Osteoblast (primary cell): ENCODE measurements around the gene VSIG10. TPM values are rescaled to one million over a fixed set of nuclear protein-coding genes. Genes with fewer than 3 reads are reported as not detected.

ENCODE experiments used
- DNase-seq: peaks from one replicate; pipeline ENCODE4 v3.0.0; 2011; ENCODE audit warnings: low spot score, mixed read lengths; ENCODE audit not compliant: insufficient read length; ENCODE audit errors: missing footprints
- H2AFZ ChIP-seq: 2 replicates; pipeline ENCODE4 v1.6.0; 2011; ENCODE audit warnings: mild to moderate bottlenecking, low read length
- H3K27ac ChIP-seq: 2 replicates; pipeline ENCODE4 v1.5.1; 2011; ENCODE audit warnings: mild to moderate bottlenecking, low read depth, low read length, moderate library complexity
- H3K27me3 ChIP-seq: 2 replicates; pipeline ENCODE4 v1.6.0; 2012; ENCODE audit warnings: mild to moderate bottlenecking, control low read depth, inconsistent platforms, low read length, moderate library complexity; ENCODE audit not compliant: insufficient read depth
- H3K36me3 ChIP-seq: 2 replicates; pipeline ENCODE4 v1.5.1; 2011; ENCODE audit warnings: mild to moderate bottlenecking, low read length, control low read depth, moderate library complexity; ENCODE audit not compliant: insufficient read depth
- H3K4me1 ChIP-seq: 2 replicates; pipeline ENCODE4 v1.5.1; 2011; ENCODE audit warnings: mild to moderate bottlenecking, low read length, control low read depth, moderate library complexity; ENCODE audit not compliant: insufficient read depth
- H3K4me2 ChIP-seq: 2 replicates; pipeline ENCODE4 v1.6.0; 2011; ENCODE audit warnings: mild to moderate bottlenecking, low read length; ENCODE audit not compliant: insufficient read depth
- H3K4me3 ChIP-seq: fragments of 200-600 bp; sonication (generic); 3 replicates; pipeline ENCODE4 v1.5.1; 2012; ENCODE audit warnings: mild to moderate bottlenecking, low read length, inconsistent platforms; ENCODE audit not compliant: insufficient read depth
- H3K79me2 ChIP-seq: 2 replicates; pipeline ENCODE4 v1.6.0; 2012; ENCODE audit warnings: mild to moderate bottlenecking, low read length, control low read depth, inconsistent platforms; ENCODE audit not compliant: insufficient read depth
- H3K9me3 ChIP-seq: 2 replicates; pipeline ENCODE4 v1.5.1; 2011; ENCODE audit warnings: low read depth, low read length, control low read depth
- H4K20me1 ChIP-seq: 2 replicates; pipeline ENCODE4 v1.6.0; 2012; ENCODE audit warnings: mild to moderate bottlenecking, low read length, control low read depth; ENCODE audit not compliant: insufficient read depth
- total RNA-seq: library from RNA; depleted of rRNA; stranded (reverse); fragments of >200 nt; gene quantifications from 2 replicates; pipeline ENCODE4 v1.2.3, GENCODE V29; 2012
- TF ChIP-seq, protein P1 (sequence below): IDR thresholded peaks from 2 replicates; pipeline ENCODE4 v1.5.1; 2011; ENCODE audit warnings: mild to moderate bottlenecking, low read depth, low read length, moderate library complexity; ENCODE audit errors: extremely low read depth

The VSIG10 gene
- total RNA-seq, 1 donor: 30.4 TPM

DNA sequence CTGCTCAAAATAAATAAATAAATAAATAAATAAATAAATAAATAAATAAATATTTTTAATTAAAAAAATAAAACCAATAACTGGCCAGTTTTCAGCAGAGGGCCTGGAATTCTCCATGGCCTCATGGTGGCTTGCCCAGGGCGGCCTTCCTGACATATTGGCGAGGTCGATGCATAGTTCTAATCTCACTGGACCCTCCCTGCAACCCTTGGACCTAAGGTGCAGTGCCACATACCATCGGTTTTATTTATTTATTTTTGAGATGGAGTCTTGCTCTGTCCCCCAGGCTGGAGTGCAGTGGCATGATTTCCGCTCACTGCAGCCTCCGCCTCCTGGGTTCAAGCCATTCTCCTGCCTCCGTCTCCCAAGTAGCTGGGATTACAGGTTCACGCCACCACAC lies 3.9 kb upstream of the VSIG10 start:
- no peak for DNase-seq
- Histone ChIP-seq H4K20me1 (no peaks in the 10 kb centered on the region), H2AFZ (no peak overlapping the region), H3K4me3 (no peak overlapping the region), H3K36me3 (no peaks in the 10 kb centered on the region), H3K4me2 (no peak overlapping the region), H3K4me1 (peaks cover 6% of the 10 kb centered on the region), H3K27ac (no peak overlapping the region), H3K27me3 (no peaks in the 10 kb centered on the region), H3K79me2 (no peaks in the 10 kb centered on the region), H3K9me3 (no peaks in the 10 kb centered on the region)
- TF ChIP-seq, protein P1, sequence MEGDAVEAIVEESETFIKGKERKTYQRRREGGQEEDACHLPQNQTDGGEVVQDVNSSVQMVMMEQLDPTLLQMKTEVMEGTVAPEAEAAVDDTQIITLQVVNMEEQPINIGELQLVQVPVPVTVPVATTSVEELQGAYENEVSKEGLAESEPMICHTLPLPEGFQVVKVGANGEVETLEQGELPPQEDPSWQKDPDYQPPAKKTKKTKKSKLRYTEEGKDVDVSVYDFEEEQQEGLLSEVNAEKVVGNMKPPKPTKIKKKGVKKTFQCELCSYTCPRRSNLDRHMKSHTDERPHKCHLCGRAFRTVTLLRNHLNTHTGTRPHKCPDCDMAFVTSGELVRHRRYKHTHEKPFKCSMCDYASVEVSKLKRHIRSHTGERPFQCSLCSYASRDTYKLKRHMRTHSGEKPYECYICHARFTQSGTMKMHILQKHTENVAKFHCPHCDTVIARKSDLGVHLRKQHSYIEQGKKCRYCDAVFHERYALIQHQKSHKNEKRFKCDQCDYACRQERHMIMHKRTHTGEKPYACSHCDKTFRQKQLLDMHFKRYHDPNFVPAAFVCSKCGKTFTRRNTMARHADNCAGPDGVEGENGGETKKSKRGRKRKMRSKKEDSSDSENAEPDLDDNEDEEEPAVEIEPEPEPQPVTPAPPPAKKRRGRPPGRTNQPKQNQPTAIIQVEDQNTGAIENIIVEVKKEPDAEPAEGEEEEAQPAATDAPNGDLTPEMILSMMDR: no peak

DNA sequence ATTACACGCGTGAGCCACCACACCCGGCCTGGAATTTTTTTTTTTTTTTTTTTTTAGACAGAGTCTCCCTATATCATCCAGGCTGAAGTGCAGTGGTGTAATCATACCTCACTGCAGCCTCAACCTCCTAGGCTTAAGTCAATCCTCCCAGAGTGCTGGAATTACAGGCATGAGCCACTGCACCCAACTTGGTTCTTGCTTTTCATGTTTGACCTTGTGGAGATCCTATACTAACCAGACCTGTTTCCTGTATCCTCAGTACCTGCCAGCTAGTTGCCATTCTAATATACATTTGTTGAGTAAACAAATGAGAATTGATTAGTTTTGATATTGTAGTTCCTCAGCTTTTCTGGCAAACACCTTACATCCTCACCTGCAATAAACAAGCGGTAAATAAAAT lies 3.2 kb upstream of the VSIG10 start:
- no peak overlapping the region for H3K4me3 ChIP-seq
- no peaks in the 10 kb centered on the region for H3K36me3 ChIP-seq
- no peak overlapping the region for H3K4me2 ChIP-seq

DNA sequence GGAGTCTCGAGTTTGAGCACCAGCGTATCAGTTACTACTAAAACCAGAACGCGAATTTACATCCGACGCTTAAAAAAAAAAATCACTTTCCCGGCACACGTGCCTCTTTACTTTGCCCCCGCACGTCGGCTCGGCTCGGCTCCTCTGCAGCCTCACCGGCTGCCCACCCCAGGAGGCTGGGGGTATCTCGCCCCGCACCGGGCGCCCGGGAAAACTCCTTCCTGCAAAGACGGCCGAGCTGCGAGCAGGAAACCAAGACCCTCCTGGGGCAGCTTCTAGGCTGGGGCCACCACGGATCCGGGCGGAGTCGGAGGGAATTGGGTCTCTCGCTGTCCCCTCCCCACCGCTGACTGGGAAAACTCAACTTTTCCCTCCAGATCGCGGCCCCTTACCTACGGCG lies 610 bp downstream of the VSIG10 start:
- Histone ChIP-seq H3K4me1 (peaks cover 7% of the 10 kb centered on the region), H3K36me3 (no peaks in the 10 kb centered on the region), H3K27me3 (no peaks in the 10 kb centered on the region), H3K79me2 (no peaks in the 10 kb centered on the region), H4K20me1 (no peaks in the 10 kb centered on the region), H3K27ac (no peak overlapping the region), H3K4me3 (peak overlapping the region; percentile 78), H2AFZ (peak overlapping the region; percentile 93), H3K9me3 (no peaks in the 10 kb centered on the region), H3K4me2 (peak overlapping the region; percentile 90)
- TF ChIP-seq, protein P1: no peak
- peak; percentile 67 for DNase-seq

More for the DNA sequence above, 3.2 kb upstream of the VSIG10 start:
- Histone ChIP-seq H3K79me2 (no peaks in the 10 kb centered on the region), H4K20me1 (no peaks in the 10 kb centered on the region), H3K9me3 (no peaks in the 10 kb centered on the region), H3K27me3 (no peaks in the 10 kb centered on the region), H3K4me1 (peaks cover 7% of the 10 kb centered on the region), H2AFZ (no peak overlapping the region), H3K27ac (no peak overlapping the region)
- DNase-seq: no peak
- TF ChIP-seq, protein P1: no peak

DNA sequence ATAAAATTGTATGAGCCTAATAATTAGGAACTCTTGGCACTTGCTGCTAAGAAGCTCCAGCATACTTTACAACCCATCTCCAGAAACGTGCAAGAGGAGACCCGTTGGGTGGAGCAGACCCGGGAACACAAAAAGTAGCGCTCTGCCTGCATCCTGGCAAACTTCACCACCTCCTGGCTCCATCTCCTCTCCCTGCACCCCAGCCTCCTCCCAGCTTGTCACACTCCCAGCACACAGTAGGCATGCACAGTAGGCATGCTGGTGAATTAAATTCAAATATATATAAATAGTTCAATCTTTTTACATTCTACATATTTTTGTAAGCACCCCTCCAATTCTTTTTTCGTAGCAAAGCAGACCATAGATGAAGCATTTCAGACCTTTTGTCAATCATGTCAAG lies 1.2 kb downstream of the VSIG10 start:
- Histone ChIP-seq H3K27ac (no peak overlapping the region), H2AFZ (no peak overlapping the region), H3K79me2 (no peaks in the 10 kb centered on the region), H3K4me1 (peaks cover 7% of the 10 kb centered on the region), H3K4me3 (peak overlapping the region; percentile 78), H3K27me3 (no peaks in the 10 kb centered on the region), H3K36me3 (no peaks in the 10 kb centered on the region), H4K20me1 (no peaks in the 10 kb centered on the region), H3K9me3 (no peaks in the 10 kb centered on the region), H3K4me2 (peak overlapping the region; percentile 90)
- peak; percentile 30 for DNase-seq
- TF ChIP-seq, protein P1: no peak
